ENCODE measurements around the gene WFDC5. TPM values are rescaled to one million over a fixed set of nuclear protein-coding genes. Genes with fewer than 3 reads are reported as not detected.

Gene WFDC5
- total RNA-seq, 1 donor, result not detected

- H3K4me3 ChIP-seq (ENCODE audit: low read depth, low read length), result no peak overlapping the region
- no peak for TF ChIP-seq CTCF (IDR thresholded peaks at IDR 0.05; ENCODE audit: insufficient read depth, low read length)
- DNase-seq (ENCODE audit: low read depth), result peak; percentile 89
Measured at GRCh38 chr20:45061244-45061643, 53.7 kb downstream of the WFDC5 start.

GRCh38 chr20:45060294-45060693 lies 54.7 kb downstream of the WFDC5 start:
- DNase-seq (ENCODE audit: low read depth), result no peak
- H3K4me3 ChIP-seq (ENCODE audit: low read depth, low read length), result no peak overlapping the region
- TF ChIP-seq CTCF (IDR thresholded peaks at IDR 0.05; ENCODE audit: insufficient read depth, low read length), result no peak

Other genes starting within 250 kb of the WFDC5 start
- 174 and 180 TPM in 2 replicates for gene YWHAB, start 229.5 kb downstream of the WFDC5 start, total RNA-seq (ENCODE audit: low replicate concordance)
- 7.9 and 13.8 TPM in 2 replicates for gene PABPC1L, start 205.1 kb downstream of the WFDC5 start, total RNA-seq (ENCODE audit: low replicate concordance)
- gene TOMM34, start 154.8 kb downstream of the WFDC5 start, total RNA-seq (ENCODE audit: low replicate concordance), result 7.0 and 29.3 TPM in 2 replicates
- 20.8 and 41.6 TPM in 2 replicates for gene STK4, start 148.7 kb downstream of the WFDC5 start, total RNA-seq (ENCODE audit: low replicate concordance)
- 0.18 TPM in 1 of 2 replicates, not detected in the other for gene KCNS1, start 14.0 kb downstream of the WFDC5 start, total RNA-seq (ENCODE audit: low replicate concordance)
- gene WFDC12, start 9.3 kb upstream of the WFDC5 start, total RNA-seq (ENCODE audit: low replicate concordance), result not detected in 2 replicates
- gene PI3, start 59.7 kb upstream of the WFDC5 start, total RNA-seq (ENCODE audit: low replicate concordance), result not detected in 2 replicates
- gene SEMG1, start 91.9 kb upstream of the WFDC5 start, total RNA-seq (ENCODE audit: low replicate concordance), result not detected in 2 replicates
- not detected in 2 replicates for gene SEMG2, start 106.2 kb upstream of the WFDC5 start, total RNA-seq (ENCODE audit: low replicate concordance)
- 0.63 and 12.9 TPM in 2 replicates for gene SLPI, start 139.4 kb upstream of the WFDC5 start, total RNA-seq (ENCODE audit: low replicate concordance)
- not detected in 2 replicates for gene RBPJL, start 191.7 kb upstream of the WFDC5 start, total RNA-seq (ENCODE audit: low replicate concordance)
- gene MATN4, start 193.1 kb upstream of the WFDC5 start, total RNA-seq (ENCODE audit: low replicate concordance), result not detected in 2 replicates
- 91.1 and 150 TPM in 2 replicates for gene SDC4, start 233.2 kb upstream of the WFDC5 start, total RNA-seq (ENCODE audit: low replicate concordance)
- gene SYS1, start 248.0 kb upstream of the WFDC5 start, total RNA-seq (ENCODE audit: low replicate concordance), result 27.9 and 29.4 TPM in 2 replicates